Neural cell (in vitro differentiated cells): ENCODE results near the gene ARHGAP4.

Experiments used
- POLR2AphosphoS5 ChIP-seq: IDR thresholded peaks from 2 replicates; pipeline ENCODE4 v1.6.1; 2012
- REST ChIP-seq: IDR thresholded peaks from 2 replicates; pipeline ENCODE4 v1.6.1; 2012; ENCODE audit warnings: borderline replicate concordance
- TF ChIP-seq, protein P1 (sequence below): fragments of 450-650 bp; IDR thresholded peaks from 2 replicates; pipeline ENCODE4 v1.5.1; 2014; ENCODE audit warnings: antibody characterized with exemption, mild to moderate bottlenecking, moderate library complexity; ENCODE audit not compliant: poor library complexity, severe bottlenecking

DNA sequence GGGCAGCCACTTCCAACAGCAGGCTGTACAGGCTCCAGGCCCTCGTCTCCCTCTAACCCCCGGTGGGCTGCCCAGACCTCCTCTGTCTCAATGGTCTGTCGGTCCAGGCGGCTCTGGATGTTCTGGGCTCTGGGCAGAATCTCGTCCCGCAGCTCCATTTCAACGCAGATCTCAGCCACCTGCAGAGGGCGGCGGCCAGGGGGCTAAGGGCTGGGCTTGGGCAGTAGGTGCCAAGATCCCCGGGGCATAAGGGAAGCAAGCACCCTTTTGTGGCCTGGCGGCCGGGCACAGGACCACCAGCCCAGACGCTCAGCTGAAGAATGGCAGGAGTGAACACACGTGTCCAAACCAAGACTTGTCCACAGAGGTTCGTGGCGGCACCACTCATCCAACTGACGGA is 12.4 kb downstream of the ARHGAP4 start:
- TF ChIP-seq, protein P1, sequence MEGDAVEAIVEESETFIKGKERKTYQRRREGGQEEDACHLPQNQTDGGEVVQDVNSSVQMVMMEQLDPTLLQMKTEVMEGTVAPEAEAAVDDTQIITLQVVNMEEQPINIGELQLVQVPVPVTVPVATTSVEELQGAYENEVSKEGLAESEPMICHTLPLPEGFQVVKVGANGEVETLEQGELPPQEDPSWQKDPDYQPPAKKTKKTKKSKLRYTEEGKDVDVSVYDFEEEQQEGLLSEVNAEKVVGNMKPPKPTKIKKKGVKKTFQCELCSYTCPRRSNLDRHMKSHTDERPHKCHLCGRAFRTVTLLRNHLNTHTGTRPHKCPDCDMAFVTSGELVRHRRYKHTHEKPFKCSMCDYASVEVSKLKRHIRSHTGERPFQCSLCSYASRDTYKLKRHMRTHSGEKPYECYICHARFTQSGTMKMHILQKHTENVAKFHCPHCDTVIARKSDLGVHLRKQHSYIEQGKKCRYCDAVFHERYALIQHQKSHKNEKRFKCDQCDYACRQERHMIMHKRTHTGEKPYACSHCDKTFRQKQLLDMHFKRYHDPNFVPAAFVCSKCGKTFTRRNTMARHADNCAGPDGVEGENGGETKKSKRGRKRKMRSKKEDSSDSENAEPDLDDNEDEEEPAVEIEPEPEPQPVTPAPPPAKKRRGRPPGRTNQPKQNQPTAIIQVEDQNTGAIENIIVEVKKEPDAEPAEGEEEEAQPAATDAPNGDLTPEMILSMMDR = no peak
- TF ChIP-seq REST (no peak), POLR2AphosphoS5 (no peak)
